Measurements from ENCODE around the gene PCNT.

Gene PCNT

GRCh38 chr21:46352164-46352515, 28.2 kb downstream of the PCNT start:
- Histone ChIP-seq H2BK12ac (ENCODE audit: low read length) (no peak overlapping the region), H3K23ac (ENCODE audit: low read depth, low read length, poor library complexity) (no peak overlapping the region), H3K9me3 (replicated peaks in 1 of 2; ENCODE audit: control insufficient read depth in 2 of 2, insufficient read depth in 1 of 2, low read depth in 1 of 2, low read length in 2 of 2) (no peaks in the 10 kb centered on the region), H3K4ac (ENCODE audit: low read length) (no peak overlapping the region), H3K27me3 (ENCODE audit: control insufficient read depth in 3 of 3, insufficient read depth in 3 of 3, low read depth in 1 of 3, low read length in 3 of 3) (no peaks in the 10 kb centered on the region), H2AFZ (ENCODE audit: low read length) (no peak overlapping the region), H3K36me3 (replicated peaks in 1 of 2; ENCODE audit: control insufficient read depth in 2 of 2, insufficient read depth in 2 of 2, low read length in 2 of 2) (peaks cover 78 to 100% of the 10 kb centered on the region in 2 donors), H3K4me3 (ENCODE audit: low read length in 2 of 2) (no peak overlapping the region), H3K14ac (ENCODE audit: low read length) (no peak overlapping the region), H2BK15ac (ENCODE audit: low read length) (no peak overlapping the region), H3K18ac (ENCODE audit: low read length) (no peak overlapping the region), H3K9ac (ENCODE audit: low read depth, low read length, poor library complexity) (no peak overlapping the region), H2BK120ac (ENCODE audit: low read depth, low read length) (no peak overlapping the region), H2AK5ac (ENCODE audit: low read depth, low read length) (no peak overlapping the region), H3K4me1 (ENCODE audit: control insufficient read depth in 2 of 2, insufficient read depth in 1 of 2, low read depth in 1 of 2, low read length in 2 of 2) (no peaks in the 10 kb centered on the region), H4K91ac (ENCODE audit: low read depth, low read length, poor library complexity) (no peak overlapping the region), H4K8ac (ENCODE audit: low read depth, low read length) (no peak overlapping the region), H3K79me1 (ENCODE audit: low read depth, low read length) (peaks cover 4% of the 10 kb centered on the region), H2BK5ac (ENCODE audit: low read length) (no peak overlapping the region), H3K4me2 (ENCODE audit: insufficient read depth, low read length, poor library complexity, severe bottlenecking) (no peak overlapping the region), H3K27ac (replicated peaks; ENCODE audit: low read length) (no peak overlapping the region)
- DNase-seq (ENCODE audit: low spot score), result no peak
- no CpG with 5 or more reads among the region's 11 CpGs for WGBS, 2 donors (ENCODE audit: extremely low coverage in 2 of 2, insufficient read length in 2 of 2, insufficient replicate concordance in 1 of 2)

- Histone ChIP-seq H3K4me3 (ENCODE audit: low read length in 2 of 2) (no peak overlapping the region), H3K36me3 (replicated peaks in 1 of 2; ENCODE audit: control insufficient read depth in 2 of 2, insufficient read depth in 2 of 2, low read length in 2 of 2) (peaks cover 77 to 100% of the 10 kb centered on the region in 2 donors), H4K91ac (ENCODE audit: low read depth, low read length, poor library complexity) (no peak overlapping the region), H3K27ac (replicated peaks; ENCODE audit: low read length) (no peak overlapping the region), H2BK15ac (ENCODE audit: low read length) (no peak overlapping the region), H3K9ac (ENCODE audit: low read depth, low read length, poor library complexity) (no peak overlapping the region), H3K4me1 (ENCODE audit: control insufficient read depth in 2 of 2, insufficient read depth in 1 of 2, low read depth in 1 of 2, low read length in 2 of 2) (no peaks in the 10 kb centered on the region), H2AFZ (ENCODE audit: low read length) (no peak overlapping the region), H3K4ac (ENCODE audit: low read length) (no peak overlapping the region), H2BK120ac (ENCODE audit: low read depth, low read length) (no peak overlapping the region), H3K9me3 (replicated peaks in 1 of 2; ENCODE audit: control insufficient read depth in 2 of 2, insufficient read depth in 1 of 2, low read depth in 1 of 2, low read length in 2 of 2) (peaks cover 0 to 2% of the 10 kb centered on the region in 2 donors), H3K14ac (ENCODE audit: low read length) (no peak overlapping the region), H2BK5ac (ENCODE audit: low read length) (no peak overlapping the region), H2BK12ac (ENCODE audit: low read length) (no peak overlapping the region), H4K8ac (ENCODE audit: low read depth, low read length) (no peak overlapping the region), H3K4me2 (ENCODE audit: insufficient read depth, low read length, poor library complexity, severe bottlenecking) (no peak overlapping the region), H3K18ac (ENCODE audit: low read length) (no peak overlapping the region), H3K23ac (ENCODE audit: low read depth, low read length, poor library complexity) (no peak overlapping the region), H3K79me1 (ENCODE audit: low read depth, low read length) (peaks cover 3% of the 10 kb centered on the region), H3K27me3 (ENCODE audit: control insufficient read depth in 3 of 3, insufficient read depth in 3 of 3, low read depth in 1 of 3, low read length in 3 of 3) (no peaks in the 10 kb centered on the region), H2AK5ac (ENCODE audit: low read depth, low read length) (no peak overlapping the region)
- DNase-seq (ENCODE audit: low spot score), result no peak
- no CpG with 5 or more reads among the region's 14 CpGs for WGBS, 2 donors (ENCODE audit: extremely low coverage in 2 of 2, insufficient read length in 2 of 2, insufficient replicate concordance in 1 of 2)
Measured at GRCh38 chr21:46352913-46353312, 29.0 kb downstream of the PCNT start.

GRCh38 chr21:46354046-46354445, 30.1 kb downstream of the PCNT start:
- H3K36me3 ChIP-seq (replicated peaks in 1 of 2; ENCODE audit: control insufficient read depth in 2 of 2, insufficient read depth in 2 of 2, low read length in 2 of 2), result peaks cover 75 to 96% of the 10 kb centered on the region in 2 donors

GRCh38 chr21:46354518-46354917, 30.6 kb downstream of the PCNT start:
- Histone ChIP-seq H3K14ac (ENCODE audit: low read length) (peak overlapping the region; percentile 71), H3K27ac (replicated peaks; ENCODE audit: low read length) (no peak overlapping the region), H2AK5ac (ENCODE audit: low read depth, low read length) (no peak overlapping the region), H3K4me2 (ENCODE audit: insufficient read depth, low read length, poor library complexity, severe bottlenecking) (no peak overlapping the region), H3K9ac (ENCODE audit: low read depth, low read length, poor library complexity) (no peak overlapping the region), H3K9me3 (replicated peaks in 1 of 2; ENCODE audit: control insufficient read depth in 2 of 2, insufficient read depth in 1 of 2, low read depth in 1 of 2, low read length in 2 of 2) (peaks cover 0 to 4% of the 10 kb centered on the region in 2 donors), H2AFZ (ENCODE audit: low read length) (no peak overlapping the region), H3K4me3 (ENCODE audit: low read length in 2 of 2) (no peak overlapping the region), H4K91ac (ENCODE audit: low read depth, low read length, poor library complexity) (no peak overlapping the region), H2BK120ac (ENCODE audit: low read depth, low read length) (no peak overlapping the region), H3K36me3 (replicated peaks in 1 of 2; ENCODE audit: control insufficient read depth in 2 of 2, insufficient read depth in 2 of 2, low read length in 2 of 2) (peaks cover 71 to 92% of the 10 kb centered on the region in 2 donors), H3K4me1 (ENCODE audit: control insufficient read depth in 2 of 2, insufficient read depth in 1 of 2, low read depth in 1 of 2, low read length in 2 of 2) (no peaks in the 10 kb centered on the region), H2BK12ac (ENCODE audit: low read length) (no peak overlapping the region), H4K8ac (ENCODE audit: low read depth, low read length) (no peak overlapping the region), H3K79me1 (ENCODE audit: low read depth, low read length) (peaks cover 3% of the 10 kb centered on the region), H3K18ac (ENCODE audit: low read length) (no peak overlapping the region), H3K23ac (ENCODE audit: low read depth, low read length, poor library complexity) (peak overlapping the region; percentile 55), H3K4ac (ENCODE audit: low read length) (no peak overlapping the region), H2BK15ac (ENCODE audit: low read length) (no peak overlapping the region), H3K27me3 (ENCODE audit: control insufficient read depth in 3 of 3, insufficient read depth in 3 of 3, low read depth in 1 of 3, low read length in 3 of 3) (no peaks in the 10 kb centered on the region), H2BK5ac (ENCODE audit: low read length) (peak overlapping the region; percentile 39)
- no peak for DNase-seq (ENCODE audit: low spot score)
- WGBS, 2 donors (ENCODE audit: extremely low coverage in 2 of 2, insufficient read length in 2 of 2, insufficient replicate concordance in 1 of 2), result no CpG with 5 or more reads among the region's 13 CpGs

More at GRCh38 chr21:46354046-46354445, 30.1 kb downstream of the PCNT start:
- H3K27me3 ChIP-seq (ENCODE audit: control insufficient read depth in 3 of 3, insufficient read depth in 3 of 3, low read depth in 1 of 3, low read length in 3 of 3), result no peaks in the 10 kb centered on the region
- H4K8ac ChIP-seq (ENCODE audit: low read depth, low read length), result no peak overlapping the region
- H2BK5ac ChIP-seq (ENCODE audit: low read length), result peak overlapping the region; percentile 39
- H3K4me1 ChIP-seq (ENCODE audit: control insufficient read depth in 2 of 2, insufficient read depth in 1 of 2, low read depth in 1 of 2, low read length in 2 of 2), result no peaks in the 10 kb centered on the region
- H3K9me3 ChIP-seq (replicated peaks in 1 of 2; ENCODE audit: control insufficient read depth in 2 of 2, insufficient read depth in 1 of 2, low read depth in 1 of 2, low read length in 2 of 2), result peaks cover 0 to 4% of the 10 kb centered on the region in 2 donors
- H3K4ac ChIP-seq (ENCODE audit: low read length), result no peak overlapping the region
- H3K23ac ChIP-seq (ENCODE audit: low read depth, low read length, poor library complexity), result peak overlapping the region; percentile 55
- H3K27ac ChIP-seq (replicated peaks; ENCODE audit: low read length), result no peak overlapping the region
- no peak overlapping the region for H2BK120ac ChIP-seq (ENCODE audit: low read depth, low read length)
- no peak overlapping the region for H2AK5ac ChIP-seq (ENCODE audit: low read depth, low read length)
- H3K4me3 ChIP-seq (ENCODE audit: low read length in 2 of 2), result no peak overlapping the region
- no peak for DNase-seq (ENCODE audit: low spot score)
- H3K18ac ChIP-seq (ENCODE audit: low read length), result no peak overlapping the region
- no peak overlapping the region for H3K4me2 ChIP-seq (ENCODE audit: insufficient read depth, low read length, poor library complexity, severe bottlenecking)
- H3K14ac ChIP-seq (ENCODE audit: low read length), result no peak overlapping the region
- H3K79me1 ChIP-seq (ENCODE audit: low read depth, low read length), result peaks cover 3% of the 10 kb centered on the region
- no peak overlapping the region for H2BK15ac ChIP-seq (ENCODE audit: low read length)
- H3K9ac ChIP-seq (ENCODE audit: low read depth, low read length, poor library complexity), result no peak overlapping the region
- H2BK12ac ChIP-seq (ENCODE audit: low read length), result no peak overlapping the region
- no peak overlapping the region for H2AFZ ChIP-seq (ENCODE audit: low read length)
- peak overlapping the region; percentile 53 for H4K91ac ChIP-seq (ENCODE audit: low read depth, low read length, poor library complexity)
- WGBS, 2 donors (ENCODE audit: extremely low coverage in 2 of 2, insufficient read length in 2 of 2, insufficient replicate concordance in 1 of 2), result no CpG with 5 or more reads among the region's 16 CpGs
